K562 (cell line): Measurements from ENCODE around the gene POLR3G. TPM values are rescaled to one million over a fixed set of nuclear protein-coding genes. Genes with fewer than 3 reads are reported as not detected.

Experiments used
- FOXA3 ChIP-seq, 2 experiments: fragments of 450-650 bp in 1 of 2; sonication (generic) in 1 of 2; formaldehyde crosslinking; IDR thresholded peaks in 1 of 2; conservative IDR thresholded peaks in 1 of 2; 2 replicates each; pipeline versions ENCODE4 v1.4.0 to v1.8.0; 2020 to 2022; ENCODE audit warnings: mild to moderate bottlenecking in 2 of 2, missing genetic modification reagents in 1 of 2
- FOXK2 ChIP-seq, 2 experiments: fragments of 450-650 bp; IDR thresholded peaks in 1 of 2; conservative IDR thresholded peaks in 1 of 2; 2 replicates each; pipeline ENCODE4 v1.6.1; 2016; ENCODE audit warnings: low read depth in 2 of 2, mild to moderate bottlenecking in 1 of 2
- GTF2F1 ChIP-seq: IDR thresholded peaks from 2 replicates; pipeline ENCODE4 v1.6.1; 2011; ENCODE audit warnings: low read depth, low read length, improper control_type of control experiment
- HNRNPUL1 ChIP-seq: fragments of 200-400 bp; formaldehyde crosslinking; IDR thresholded peaks from 2 replicates; pipeline ENCODE4 v1.6.1; 2017; ENCODE audit warnings: low read length
- ILF3 ChIP-seq: fragments of 450-650 bp; IDR thresholded peaks from 2 replicates; pipeline ENCODE4 v1.6.1; 2018; ENCODE audit warnings: antibody characterized with exemption, mild to moderate bottlenecking, moderate library complexity, borderline replicate concordance
- IRF1 ChIP-seq: sonication (generic); formaldehyde crosslinking; IDR thresholded peaks from 2 replicates; pipeline ENCODE4 v1.8.0; 2022; ENCODE audit warnings: missing genetic modification reagents, mild to moderate bottlenecking, borderline replicate concordance
- KDM2B ChIP-seq: fragments of 250-450 bp; sonication (Bioruptor Pico); IDR thresholded peaks from 2 replicates; pipeline ENCODE4 v1.8.0; 2021; ENCODE audit warnings: mild to moderate bottlenecking, moderate library complexity
- MYBL2 ChIP-seq, 2 experiments: fragments of 450-650 bp in 1 of 2; sonication (generic) in 1 of 2; formaldehyde crosslinking in 1 of 2; IDR thresholded peaks; 2 replicates each; pipeline versions ENCODE4 v1.6.1 to v1.8.1; 2017 to 2022; ENCODE audit warnings: borderline replicate concordance in 1 of 2, inconsistent platforms in 1 of 2, low read depth in 1 of 2, mild to moderate bottlenecking in 1 of 2, missing genetic modification reagents in 1 of 2, moderate library complexity in 1 of 2
- PCBP2 ChIP-seq: fragments of 200-400 bp; formaldehyde crosslinking; IDR thresholded peaks from 2 replicates; pipeline ENCODE4 v1.6.1; 2018; ENCODE audit warnings: low read length, low read depth, mild to moderate bottlenecking, moderate library complexity; ENCODE audit not compliant: poor library complexity, severe bottlenecking
- RNF2 ChIP-seq: sonication (generic); IDR thresholded peaks from 2 replicates; pipeline ENCODE4 v1.6.1; 2016
- TFAM ChIP-seq: fragments of 250-450 bp; sonication (Bioruptor Pico); conservative IDR thresholded peaks from 2 replicates; pipeline ENCODE4 v1.5.0; 2021; ENCODE audit warnings: mild to moderate bottlenecking, moderate library complexity
- TSHZ1 ChIP-seq: fragments of 250-450 bp; sonication (Bioruptor Pico); IDR thresholded peaks from 2 replicates; pipeline ENCODE4 v1.4.0; 2020; ENCODE audit warnings: mild to moderate bottlenecking, moderate library complexity
- USF1 ChIP-seq: sonication (generic); formaldehyde crosslinking; IDR thresholded peaks from 2 replicates; pipeline ENCODE4 v1.9.0; 2022; ENCODE audit warnings: mild to moderate bottlenecking, missing genetic modification reagents
- ZBTB12 ChIP-seq: fragments of 250-450 bp; sonication (Bioruptor Pico); IDR thresholded peaks from 2 replicates; pipeline ENCODE4 v1.4.0; 2020
- ZNF184 ChIP-seq: sonication (generic); formaldehyde crosslinking; IDR thresholded peaks from 2 replicates; pipeline ENCODE4 v1.5.0; 2020; ENCODE audit warnings: missing genetic modification reagents
- ZNF217 ChIP-seq: sonication (generic); formaldehyde crosslinking; IDR thresholded peaks from 2 replicates; pipeline ENCODE4 v1.8.0; 2022; ENCODE audit warnings: mild to moderate bottlenecking, missing genetic modification reagents
- ZNF408 ChIP-seq: fragments of 250-450 bp; sonication (Bioruptor Pico); IDR thresholded peaks from 2 replicates; pipeline ENCODE4 v1.4.0; 2020; ENCODE audit warnings: low read depth, mild to moderate bottlenecking, moderate library complexity
- ZNF449 ChIP-seq: fragments of 250-450 bp; sonication (Bioruptor Pico); IDR thresholded peaks from 2 replicates; pipeline ENCODE4 v1.8.0; 2022; ENCODE audit warnings: moderate library complexity, mild to moderate bottlenecking, inconsistent platforms
- ZNF717 ChIP-seq: fragments of 250-450 bp; sonication (Bioruptor Pico); IDR thresholded peaks from 2 replicates; pipeline ENCODE4 v1.5.0; 2021
- polyA plus RNA-seq, 8 experiments: library from polyadenylated mRNA; depleted of rRNA in 4 of 8; stranded (reverse) in 5 of 8; unstranded in 3 of 8; fragments of >200 nt; fragmentation: Nextera tagmentation in 2 of 8; fragmentation: Illumina TruSeq in 1 of 8; extraction: Ambion mirVana in 2 of 8; extraction: Trizol in 1 of 8; gene quantifications; 2 replicates each; pipeline versions ENCODE4 v1.2.1 to v1.2.3, GENCODE V29; 2011 to 2014; ENCODE audit warnings: inconsistent platforms in 1 of 8, missing spikeins in 1 of 8
- total RNA-seq, 7 experiments: library from RNA; depleted of rRNA in 6 of 7; stranded (reverse); fragments of >200 nt in 6 of 7; fragmentation: Illumina TruSeq in 2 of 7; extraction: Trizol in 2 of 7; gene quantifications; 2 replicates each; pipeline versions ENCODE4 v1.2.1 to v1.2.3, GENCODE V29; 2011 to 2021; ENCODE audit warnings: low replicate concordance in 1 of 7

Gene POLR3G
- total and polyA plus RNA-seq, 9 of the 15 experiments (the other 6 are each of a cell fraction or from before 2014, with no cell fraction given): 39.0 to 111 (median 59.0) TPM

- TF ChIP-seq ZBTB12 (CRISPR knock-in tag) (no peak), USF1 (peak; percentile 60), ZNF217 (CRISPR knock-in tag) (no peak), TSHZ1 (CRISPR knock-in tag) (no peak), ZNF184 (CRISPR knock-in tag) (no peak), IRF1 (CRISPR knock-in tag) (no peak; the same call in 1 of the 2 replicates), ILF3 (no peak), ZNF408 (CRISPR knock-in tag) (no peak), FOXA3 (CRISPR knock-in tag; conservative IDR thresholded peaks at IDR 0.05 in 1 of 2, IDR thresholded peaks at IDR 0.05 in 1 of 2) (peak in 1 of 2 experiments; percentile 73; a peak in 2 of 4 replicates), ZNF717 (CRISPR knock-in tag) (no peak), ZNF449 (no peak), PCBP2 (no peak), TFAM (no peak), GTF2F1 (no peak), MYBL2 (IDR thresholded peaks at IDR 0.05; ENCODE audit: low read depth) (no peak), MYBL2 (CRISPR knock-in tag; IDR thresholded peaks at IDR 0.05; ENCODE audit: borderline replicate concordance) (no peak), KDM2B (CRISPR knock-in tag) (no peak), HNRNPUL1 (no peak), FOXK2 (conservative IDR thresholded peaks at IDR 0.05 in 1 of 2, IDR thresholded peaks at IDR 0.05 in 1 of 2; ENCODE audit: low read depth in 2 of 2) (no peak), RNF2 (no peak)
These were observed 1.0 kb upstream of the POLR3G start (continued) for GRCh38 chr5:90473396-90474234.
